Measurements from ENCODE around the gene PRAMEF13. TPM values are rescaled to one million over a fixed set of nuclear protein-coding genes. Genes with fewer than 3 reads are reported as not detected.

Gene PRAMEF13
- not detected in 2 replicates for total RNA-seq

GRCh38 chr1:13201309-13201708 is at the start of gene PRAMEF13:
Gene PRAMEF13 (minus strand): TSS chr1:13201409. CDS start chr1:13199589, 1,820 bp downstream.

DNA sequence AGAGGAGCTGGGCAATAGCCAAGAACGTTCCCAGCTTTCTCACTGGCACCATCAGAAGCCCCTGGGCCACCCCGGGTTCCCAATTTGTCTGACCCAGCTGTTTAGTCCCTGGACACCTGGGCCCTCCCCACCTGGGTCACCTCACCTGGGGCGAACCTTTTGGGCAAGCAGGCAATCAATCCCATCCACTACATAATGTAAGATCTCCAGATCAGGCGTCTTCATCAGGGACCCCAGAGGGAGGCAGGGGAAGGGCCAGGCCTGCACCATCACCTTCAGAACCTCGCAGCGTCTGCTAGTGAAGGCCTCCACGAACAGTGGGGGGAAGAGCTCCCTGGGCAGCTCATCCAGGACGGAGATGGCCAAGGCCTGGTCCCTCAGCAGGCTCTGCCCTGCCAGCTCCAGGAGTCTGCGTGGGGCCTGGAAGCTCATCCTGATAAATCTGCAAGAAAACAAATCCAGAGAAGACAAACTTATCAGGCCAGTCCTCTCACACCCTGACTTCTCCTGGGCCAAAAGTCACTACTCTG is 24.5 kb upstream of the PRAMEF13 start, which contains the start of gene PRAMEF18:
TSS of gene PRAMEF18 (minus strand) at position 480 of the 530 bp plus-strand sequence. CDS start at position 432, 48 bp downstream.

GRCh38 chr1:13171548-13171947 is 29.7 kb downstream of the PRAMEF13 start, which contains the start of gene PRAMEF9:
Gene PRAMEF9 (plus strand): TSS chr1:13171848. CDS start chr1:13175281, 3,433 bp downstream.

DNA sequence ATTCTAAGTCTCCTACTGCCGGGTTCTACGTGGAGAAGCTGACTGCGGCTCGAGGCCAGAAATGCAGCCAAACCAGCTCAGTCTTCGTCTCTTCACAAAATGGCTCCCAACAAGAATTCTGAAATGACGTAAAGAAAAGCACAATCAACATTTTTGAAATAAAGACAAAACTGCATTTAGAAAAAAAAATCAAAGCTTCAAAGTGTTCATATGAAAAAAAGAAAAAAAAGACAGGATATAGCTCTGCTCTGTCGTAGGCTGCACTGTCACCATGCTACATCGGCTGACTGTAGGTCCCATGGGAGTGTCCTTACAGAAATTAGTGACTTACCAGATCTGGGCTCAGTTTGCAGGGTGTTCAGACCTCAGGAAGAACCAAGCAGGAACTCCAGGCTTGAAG is 35.7 kb downstream of the PRAMEF13 start, which contains the start of gene HNRNPCL4:
TSS of gene HNRNPCL4 (minus strand) at position 101 of the 400 bp plus-strand sequence. CDS start 164 bp downstream, outside the sequence.

DNA sequence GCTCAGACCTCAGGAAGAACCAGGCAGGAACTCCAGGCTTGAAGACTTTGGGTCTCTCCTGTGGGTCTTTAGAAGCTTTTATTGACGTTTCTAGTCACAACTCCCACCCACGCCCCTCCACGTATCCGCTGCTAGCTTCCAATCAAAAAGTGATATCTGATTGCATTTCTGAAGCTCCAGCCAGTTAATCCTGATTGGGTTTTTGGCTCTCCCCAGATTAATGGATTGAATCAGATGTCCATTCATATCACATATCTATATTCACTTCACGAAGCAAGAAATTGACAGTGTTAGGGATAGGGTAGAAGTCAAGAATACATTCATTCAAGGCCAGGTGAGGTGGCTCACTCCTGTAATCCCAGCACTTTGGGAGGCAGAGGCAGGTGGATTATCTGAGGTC is 45.3 kb downstream of the PRAMEF13 start, which contains the start of gene PRAMEF26:
TSS of gene PRAMEF26 (minus strand) at position 101 of the 400 bp plus-strand sequence. CDS start 2,914 bp downstream, outside the sequence.

Other genes starting within 250 kb of the PRAMEF13 start
- gene PRAMEF27, start 144.8 kb downstream of the PRAMEF13 start, total RNA-seq: not detected in 2 replicates
- not detected in 2 replicates for gene HNRNPCL3, start 140.6 kb downstream of the PRAMEF13 start, total RNA-seq
- not detected in 2 replicates for gene PRAMEF25, start 130.6 kb downstream of the PRAMEF13 start, total RNA-seq
- gene HNRNPCL2, start 84.6 kb downstream of the PRAMEF13 start, total RNA-seq: not detected in 2 replicates
- not detected in 2 replicates for gene PRAMEF26, start 45.4 kb downstream of the PRAMEF13 start, total RNA-seq
- gene HNRNPCL4, start 35.8 kb downstream of the PRAMEF13 start, total RNA-seq: not detected in 2 replicates
- not detected in 2 replicates for gene PRAMEF9, start 29.6 kb downstream of the PRAMEF13 start, total RNA-seq
- not detected in 2 replicates for gene PRAMEF18, start 24.7 kb upstream of the PRAMEF13 start, total RNA-seq
- gene PRAMEF5, start 52.8 kb upstream of the PRAMEF13 start, total RNA-seq: not detected in 2 replicates
- not detected in 2 replicates for gene PRAMEF8, start 83.7 kb upstream of the PRAMEF13 start, total RNA-seq
- gene PRAMEF33, start 102.1 kb upstream of the PRAMEF13 start, total RNA-seq: not detected in 2 replicates
- not detected in 2 replicates for gene PRAMEF15, start 114.2 kb upstream of the PRAMEF13 start, total RNA-seq
- gene PRAMEF14, start 145.7 kb upstream of the PRAMEF13 start, total RNA-seq: not detected in 2 replicates
- gene PRAMEF19, start 170.5 kb upstream of the PRAMEF13 start, total RNA-seq: not detected in 2 replicates
- gene PRAMEF17, start 188.2 kb upstream of the PRAMEF13 start, total RNA-seq: not detected in 2 replicates
- not detected in 2 replicates for gene PRAMEF20, start 209.0 kb upstream of the PRAMEF13 start, total RNA-seq